Kasumi-1 (cell line): ENCODE measurements around the gene ARIH2.
"Not testable (repeated sequence)": the region's sequence is repeated elsewhere in the genome, so short reads cannot be mapped to it uniquely, and the experiment has no call there.

Experiments used
- DNase-seq, 2 experiments: peaks; one replicate each; lab custom pipeline; 2025; lab: John Stamatoyannopoulos, UW

ARIH2 gene

GRCh38 chr3:48918388-48919214, at the start of gene ARIH2:
ARIH2 (plus strand) TSS chr3:48918842; CDS start chr3:48927559, 8,717 bp downstream.
- DNase-seq = peak; percentile 89 to 90

- no peak for DNase-seq
These were observed 41.0 kb upstream of the ARIH2 start for GRCh38 chr3:48877671-48878070.

GRCh38 chr3:48879307-48879993, 39.2 kb upstream of the ARIH2 start:
- DNase-seq = no peak

GRCh38 chr3:48879994-48880377, 38.7 kb upstream of the ARIH2 start:
- DNase-seq = no peak

GRCh38 chr3:48881006-48881405, 37.6 kb upstream of the ARIH2 start:
- DNase-seq = no peak

- no peak for DNase-seq
These were observed 37.0 kb upstream of the ARIH2 start for GRCh38 chr3:48881652-48882114.

- no peak for DNase-seq
These were observed 32.9 kb upstream of the ARIH2 start for GRCh38 chr3:48885753-48886152.

- DNase-seq = no peak
These were observed 27.0 kb upstream of the ARIH2 start for GRCh38 chr3:48891606-48892005.

GRCh38 chr3:48894516-48894915, 24.1 kb upstream of the ARIH2 start:
- no peak for DNase-seq

GRCh38 chr3:48896936-48897335, 21.7 kb upstream of the ARIH2 start:
- no peak for DNase-seq

- peak; percentile 9 to 15 for DNase-seq
These were observed 20.9 kb upstream of the ARIH2 start for GRCh38 chr3:48897460-48898376.

GRCh38 chr3:48898383-48899234, 20.0 kb upstream of the ARIH2 start, which contains the start of gene SLC25A20:
SLC25A20 (minus strand) TSS chr3:48898882; CDS start chr3:48898794, 88 bp downstream.
- peak; percentile 76 to 83 for DNase-seq

- peak in 1 of 2 experiments; percentile 14 for DNase-seq
These were observed 19.4 kb upstream of the ARIH2 start for GRCh38 chr3:48899273-48899672.

GRCh38 chr3:48907026-48907425, 11.6 kb upstream of the ARIH2 start:
- DNase-seq = not testable (repeated sequence)

- no peak for DNase-seq
These were observed 3.3 kb upstream of the ARIH2 start for GRCh38 chr3:48915296-48915695.

- DNase-seq = peak; percentile 68 to 76
These were observed 835 bp downstream of the ARIH2 start for GRCh38 chr3:48919215-48920138.

- DNase-seq = no peak
These were observed 8.1 kb downstream of the ARIH2 start for GRCh38 chr3:48926425-48927392.

GRCh38 chr3:48927928-48928327, 9.3 kb downstream of the ARIH2 start:
- peak in 1 of 2 experiments; percentile 16 for DNase-seq

- DNase-seq = no peak
These were observed 10.0 kb downstream of the ARIH2 start for GRCh38 chr3:48928679-48929078.
